Karpas-422 (cell line): ENCODE measurements around the gene DESI1. TPM values are rescaled to one million over a fixed set of nuclear protein-coding genes. Genes with fewer than 3 reads are reported as not detected.
"Not testable (repeated sequence)": the region's sequence is repeated elsewhere in the genome, so short reads cannot be mapped to it uniquely, and the experiment has no call there.

Experiments
- DNase-seq: peaks from one replicate; pipeline ENCODE4 v3.0.0-alpha.2; 2015
- H2AFZ ChIP-seq: fragments of 200-600 bp; sonication (generic); 2 replicates; pipeline ENCODE4 v1.6.1; 2014; ENCODE audit warnings: antibody characterized with exemption, low read length, mixed read lengths
- H3K27ac ChIP-seq: fragments of 200-600 bp; sonication (generic); 2 replicates; pipeline ENCODE4 v1.5.1; 2014; ENCODE audit warnings: mild to moderate bottlenecking, low read length, moderate library complexity
- H3K27me3 ChIP-seq: fragments of 200-600 bp; sonication (generic); 2 replicates; pipeline ENCODE4 v1.6.1; 2014; ENCODE audit warnings: low read length, mixed read lengths
- H3K36me3 ChIP-seq: fragments of 200-600 bp; sonication (generic); 2 replicates; pipeline ENCODE4 v1.6.1; 2014; ENCODE audit warnings: low read length, mixed read lengths; ENCODE audit not compliant: insufficient read depth
- H3K4me1 ChIP-seq: fragments of 200-600 bp; sonication (generic); 2 replicates; pipeline ENCODE4 v1.6.1; 2014; ENCODE audit warnings: mild to moderate bottlenecking, low read length, mixed read lengths
- H3K4me2 ChIP-seq: fragments of 200-600 bp; sonication (generic); 2 replicates; pipeline ENCODE4 v1.6.1; 2014; ENCODE audit warnings: low read length, low read depth, mild to moderate bottlenecking; ENCODE audit not compliant: poor library complexity, severe bottlenecking
- H3K4me3 ChIP-seq: fragments of 200-600 bp; sonication (generic); 2 replicates; pipeline ENCODE4 v1.5.1; 2014; ENCODE audit warnings: mild to moderate bottlenecking, antibody characterized with exemption, low read length, mixed read lengths
- H3K79me2 ChIP-seq: fragments of 200-600 bp; sonication (generic); 2 replicates; pipeline ENCODE4 v1.6.1; 2014; ENCODE audit warnings: mild to moderate bottlenecking, low read length, mixed read lengths
- H3K9ac ChIP-seq: fragments of 200-600 bp; sonication (generic); 2 replicates; pipeline ENCODE4 v1.6.0; 2014; ENCODE audit warnings: low read length
- H3K9me2 ChIP-seq: fragments of 200-600 bp; sonication (generic), shearing (Covaris generic); replicated peaks from 2 replicates; pipeline ENCODE4 v1.6.0; 2014; ENCODE audit warnings: mild to moderate bottlenecking, low read length, moderate library complexity; ENCODE audit not compliant: insufficient read depth
- H3K9me3 ChIP-seq: fragments of 300-700, 200-600 bp; sonication (generic); 2 replicates; pipeline ENCODE4 v1.6.1; 2014; ENCODE audit warnings: low read length, mixed read lengths
- H4K20me1 ChIP-seq: fragments of 200-600 bp; sonication (generic); 2 replicates; pipeline ENCODE4 v1.6.1; 2014; ENCODE audit warnings: mild to moderate bottlenecking, antibody characterized with exemption, low read length, low read depth; ENCODE audit not compliant: insufficient read depth
- total RNA-seq: library from RNA; depleted of rRNA; stranded (reverse); fragments of >200 nt; shearing (Covaris generic); gene quantifications from 2 replicates; pipeline ENCODE4 v1.2.3, GENCODE V29; 2014; ENCODE audit warnings: low replicate concordance

DESI1 gene
- total RNA-seq, 1 experiment from 2014 or later: 76.0 TPM

DNA sequence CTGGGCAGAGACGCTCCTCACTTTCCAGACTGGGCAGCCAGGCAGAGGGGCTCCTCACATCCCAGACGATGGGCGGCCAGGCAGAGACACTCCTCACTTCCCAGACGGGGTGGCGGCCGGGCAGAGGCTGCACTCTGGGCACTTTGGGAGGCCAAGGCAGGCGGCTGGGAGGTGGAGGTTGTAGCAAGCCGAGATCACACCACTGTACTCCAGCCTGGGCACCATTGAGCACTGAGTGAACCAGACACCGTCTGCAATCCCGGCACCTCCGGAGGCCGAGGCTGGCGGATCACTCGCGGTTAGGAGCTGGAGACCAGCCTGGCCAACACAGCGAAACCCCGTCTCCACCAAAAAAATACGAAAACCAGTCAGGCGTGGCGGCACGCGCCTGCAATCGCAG is 10.8 kb upstream of the DESI1 start:
- H3K27ac ChIP-seq, H3K27me3 ChIP-seq, H3K9me3 ChIP-seq, H3K9ac ChIP-seq, H3K9me2 ChIP-seq, H3K4me3 ChIP-seq, H3K4me1 ChIP-seq, H2AFZ ChIP-seq, H3K4me2 ChIP-seq, DNase-seq: not testable (repeated sequence)
- peaks cover 63% of the 10 kb centered on the region for H3K79me2 ChIP-seq
- peaks cover 52% of the 10 kb centered on the region for H3K36me3 ChIP-seq
- 0 out of 2 replicates have a peak, but pooled peaks cover 10% of the 10 kb centered on the region for H4K20me1 ChIP-seq

DNA sequence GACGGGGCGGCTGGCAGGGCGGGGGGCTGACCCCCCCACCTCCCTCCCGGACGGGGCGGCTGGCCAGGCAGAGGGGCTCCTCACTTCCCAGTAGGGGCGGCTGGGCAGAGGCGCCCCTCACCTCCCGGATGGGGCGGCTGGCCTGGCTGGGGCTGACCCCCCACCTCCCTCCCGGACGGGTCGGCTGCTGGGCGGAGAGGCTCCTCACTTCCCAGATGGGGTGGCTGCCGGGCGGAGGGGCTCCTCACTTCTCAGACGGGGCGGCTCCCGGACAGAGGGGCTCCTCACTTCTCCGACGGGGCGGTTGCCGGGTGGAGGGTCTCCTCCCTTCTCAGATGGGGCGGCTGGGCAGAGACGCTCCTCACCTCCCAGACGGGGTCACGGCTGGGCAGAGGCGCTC is 10.3 kb upstream of the DESI1 start:
- not testable (repeated sequence) for H3K9me3 ChIP-seq, H3K4me1 ChIP-seq, DNase-seq, H3K9me2 ChIP-seq, H3K27me3 ChIP-seq, H2AFZ ChIP-seq, H3K4me2 ChIP-seq, H3K4me3 ChIP-seq, H3K27ac ChIP-seq, H3K9ac ChIP-seq
- Histone ChIP-seq H3K79me2 (peaks cover 59% of the 10 kb centered on the region), H3K36me3 (peaks cover 47% of the 10 kb centered on the region), H4K20me1 (0 out of 2 replicates have a peak, but pooled peaks cover 10% of the 10 kb centered on the region)

DNA sequence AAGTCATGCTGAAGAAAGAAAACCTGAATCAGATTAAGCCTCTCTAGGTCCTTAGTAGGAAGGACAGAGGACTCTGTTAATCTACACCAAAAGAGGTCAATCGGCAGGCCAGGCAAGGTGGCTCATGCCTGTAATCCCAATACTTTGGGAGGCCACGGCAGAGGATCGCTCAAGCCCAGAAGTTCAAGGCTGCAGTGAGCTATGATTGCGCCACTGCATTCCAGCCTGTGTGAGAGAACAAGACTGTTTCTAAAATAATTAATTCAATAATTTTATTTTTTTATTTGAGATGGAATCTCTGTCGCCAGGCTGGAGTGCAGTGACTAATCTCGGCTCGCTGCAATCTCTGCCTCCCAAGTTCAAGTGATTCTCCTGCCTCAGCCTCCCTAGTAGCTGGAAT is 4.7 kb upstream of the DESI1 start:
- Histone ChIP-seq H3K4me2 (no peak overlapping the region), H3K27me3 (no peaks in the 10 kb centered on the region), H4K20me1 (peaks cover 11% of the 10 kb centered on the region; the same call in 1 of the 2 replicates), H2AFZ (no peak overlapping the region), H3K9me2 (no peaks in the 10 kb centered on the region), H3K36me3 (peaks cover 40% of the 10 kb centered on the region), H3K4me1 (peaks cover 5% of the 10 kb centered on the region), H3K9ac (no peak overlapping the region), H3K4me3 (no peak overlapping the region), H3K27ac (no peak overlapping the region), H3K9me3 (no peaks in the 10 kb centered on the region), H3K79me2 (peaks cover 68% of the 10 kb centered on the region)
- no peak for DNase-seq

DNA sequence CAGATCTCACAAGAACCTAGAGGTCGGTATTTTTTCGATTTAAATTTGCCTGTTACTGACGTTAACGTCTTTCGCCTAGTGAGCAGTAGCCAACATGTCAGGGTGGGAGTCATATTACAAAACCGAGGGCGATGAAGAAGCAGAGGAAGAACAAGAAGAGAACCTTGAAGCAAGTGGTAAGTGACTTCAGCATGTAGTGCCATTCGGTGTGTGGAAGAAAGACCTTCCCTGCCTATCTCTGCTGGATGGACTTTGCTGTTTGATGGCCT is 1.0 kb upstream of the DESI1 start:
- DNase-seq: no peak
- Histone ChIP-seq H3K9me3 (no peaks in the 10 kb centered on the region), H3K4me1 (peaks cover 32% of the 10 kb centered on the region), H3K27me3 (no peaks in the 10 kb centered on the region), H3K9me2 (no peaks in the 10 kb centered on the region), H2AFZ (no peak overlapping the region; the same call in 1 of the 2 replicates), H3K4me2 (peak overlapping the region; percentile 96), H4K20me1 (peaks cover 6% of the 10 kb centered on the region; the same call in 1 of the 2 replicates), H3K9ac (peak overlapping the region; percentile 90), H3K36me3 (peaks cover 23% of the 10 kb centered on the region), H3K79me2 (peaks cover 80% of the 10 kb centered on the region), H3K4me3 (peak overlapping the region; percentile 91), H3K27ac (peak overlapping the region; percentile 81)

DNA sequence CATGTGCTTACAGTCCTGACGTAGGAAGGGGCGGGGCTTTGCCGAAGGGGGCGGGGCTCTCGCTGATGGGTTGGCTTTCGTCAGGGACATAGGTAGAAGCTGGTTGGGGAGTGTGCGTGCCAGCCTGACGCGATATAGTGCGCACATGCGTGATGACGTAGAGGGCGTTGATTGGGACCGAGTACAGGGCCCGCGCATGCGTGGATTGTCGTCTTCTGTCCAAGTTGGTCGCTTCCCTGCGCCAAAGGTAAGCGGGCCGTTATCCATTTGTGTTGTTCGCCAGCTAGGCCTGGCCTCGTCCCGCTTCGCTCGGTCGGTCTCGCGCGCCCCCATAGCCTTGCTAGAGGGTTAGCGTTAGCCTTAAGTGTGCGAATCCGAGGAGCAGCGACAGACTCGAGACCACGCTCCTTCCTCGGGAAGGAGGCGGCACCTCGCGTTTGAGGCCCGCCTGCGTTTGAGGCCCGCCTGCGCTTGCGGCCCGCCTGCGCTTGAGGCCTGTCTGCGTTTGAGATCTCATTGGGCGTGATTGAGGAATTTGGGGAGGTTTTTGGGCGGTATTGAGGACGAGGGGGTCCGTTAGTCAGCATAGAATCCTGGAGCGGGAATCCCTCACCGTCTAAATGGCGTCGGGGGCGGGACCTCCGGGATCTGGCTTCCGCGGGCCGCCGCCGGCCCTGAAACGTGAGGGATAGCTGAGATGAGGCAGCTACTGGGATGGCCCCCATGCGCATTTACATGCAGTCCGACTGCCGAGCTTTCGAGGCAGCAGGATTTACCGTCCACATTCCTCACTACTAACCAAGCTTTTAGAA is 462 bp upstream of the DESI1 start, which contains the start of gene XRCC6:
TSS of gene XRCC6 (plus strand) at position 197 of the 812 bp plus-strand sequence. CDS start 710 bp downstream, outside the sequence.
- Histone ChIP-seq H3K4me2 (peak within 1 kb of the TSS; percentile 96), H3K27me3 (no peaks in the 10 kb centered on the region), H3K4me3 (peak within 1 kb of the TSS; percentile 91), H3K9me2 (no peaks in the 10 kb centered on the region), H2AFZ (peak within 1 kb of the TSS; percentile 71; the same call in 1 of the 2 replicates), H3K79me2 (peaks cover 83% of the 10 kb centered on the region), H3K9me3 (no peaks in the 10 kb centered on the region), H3K9ac (peak within 1 kb of the TSS; percentile 94), H4K20me1 (peaks cover 6% of the 10 kb centered on the region; the same call in 1 of the 2 replicates), H3K27ac (peak within 1 kb of the TSS; percentile 81), H3K4me1 (peaks cover 37% of the 10 kb centered on the region), H3K36me3 (peaks cover 26% of the 10 kb centered on the region)
- peak; percentile 100 for DNase-seq

DNA sequence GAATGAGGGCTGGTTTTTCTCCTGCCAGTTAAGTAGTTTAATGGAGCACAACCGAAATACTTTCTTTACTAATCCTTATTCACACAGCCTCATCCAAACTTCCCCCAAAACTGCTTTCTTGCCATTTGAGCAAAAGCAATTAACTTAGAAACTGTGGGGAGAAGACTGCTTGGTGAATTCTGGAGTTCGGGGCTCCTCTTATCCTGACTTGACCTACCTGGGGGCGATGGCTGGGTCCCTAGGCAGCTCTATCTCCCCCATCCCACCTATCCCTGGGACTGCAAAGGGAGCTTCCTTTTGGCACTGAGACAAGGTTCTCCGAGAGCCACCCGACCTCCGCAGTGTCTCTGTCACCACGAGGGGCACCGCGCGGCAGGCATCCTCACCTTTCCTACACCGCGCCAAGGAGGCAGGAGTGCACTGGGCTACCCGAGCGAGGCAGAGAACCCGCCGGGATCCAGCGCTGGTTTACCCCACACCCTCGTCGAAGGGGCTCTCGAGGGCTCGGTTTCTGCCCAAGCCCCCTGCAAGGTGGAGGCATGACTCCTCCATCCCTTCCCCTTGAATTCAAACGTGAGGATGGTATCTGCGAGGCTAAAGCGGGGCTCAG is 759 bp downstream of the DESI1 start:
- Histone ChIP-seq H3K36me3 (peaks cover 21% of the 10 kb centered on the region; the same call in 1 of the 2 replicates), H2AFZ (no peak overlapping the region), H4K20me1 (peaks cover 6% of the 10 kb centered on the region; the same call in 1 of the 2 replicates), H3K4me1 (peaks cover 38% of the 10 kb centered on the region), H3K4me2 (peak overlapping the region; percentile 96), H3K9me3 (no peaks in the 10 kb centered on the region), H3K79me2 (peaks cover 89% of the 10 kb centered on the region), H3K9me2 (no peaks in the 10 kb centered on the region), H3K27me3 (no peaks in the 10 kb centered on the region), H3K4me3 (peak overlapping the region; percentile 91), H3K9ac (peak overlapping the region; percentile 94), H3K27ac (peak overlapping the region; percentile 54)
- DNase-seq: peak; percentile 78

DNA sequence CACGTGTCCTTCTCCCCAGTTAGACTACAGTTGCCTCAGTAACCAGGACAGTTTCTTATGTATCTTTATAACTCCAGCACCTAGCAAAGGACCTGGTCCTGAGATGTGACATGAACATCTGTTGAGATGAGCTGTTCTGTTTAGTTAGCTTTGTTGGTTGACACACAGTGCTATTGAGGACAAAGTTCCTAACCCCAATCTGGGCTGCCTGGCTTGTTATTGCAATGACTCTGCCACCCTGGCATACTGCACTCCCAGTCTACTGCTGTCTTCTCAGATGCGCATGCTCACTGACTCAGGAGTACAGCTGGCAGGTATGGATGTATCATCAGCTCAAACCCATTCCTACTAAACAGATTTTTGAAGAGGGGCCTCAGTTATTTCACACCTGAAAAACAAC is 7.4 kb downstream of the DESI1 start:
- Histone ChIP-seq H3K4me2 (no peak overlapping the region), H3K9me3 (no peaks in the 10 kb centered on the region), H3K27ac (no peak overlapping the region), H3K36me3 (peaks cover 16% of the 10 kb centered on the region; the same call in 1 of the 2 replicates), H3K4me3 (no peak overlapping the region), H3K27me3 (no peaks in the 10 kb centered on the region), H4K20me1 (peaks cover 8% of the 10 kb centered on the region; the same call in 1 of the 2 replicates), H3K9ac (no peak overlapping the region), H3K79me2 (peaks cover 65% of the 10 kb centered on the region), H3K9me2 (no peaks in the 10 kb centered on the region), H3K4me1 (peaks cover 20% of the 10 kb centered on the region), H2AFZ (no peak overlapping the region)
- no peak for DNase-seq

DNA sequence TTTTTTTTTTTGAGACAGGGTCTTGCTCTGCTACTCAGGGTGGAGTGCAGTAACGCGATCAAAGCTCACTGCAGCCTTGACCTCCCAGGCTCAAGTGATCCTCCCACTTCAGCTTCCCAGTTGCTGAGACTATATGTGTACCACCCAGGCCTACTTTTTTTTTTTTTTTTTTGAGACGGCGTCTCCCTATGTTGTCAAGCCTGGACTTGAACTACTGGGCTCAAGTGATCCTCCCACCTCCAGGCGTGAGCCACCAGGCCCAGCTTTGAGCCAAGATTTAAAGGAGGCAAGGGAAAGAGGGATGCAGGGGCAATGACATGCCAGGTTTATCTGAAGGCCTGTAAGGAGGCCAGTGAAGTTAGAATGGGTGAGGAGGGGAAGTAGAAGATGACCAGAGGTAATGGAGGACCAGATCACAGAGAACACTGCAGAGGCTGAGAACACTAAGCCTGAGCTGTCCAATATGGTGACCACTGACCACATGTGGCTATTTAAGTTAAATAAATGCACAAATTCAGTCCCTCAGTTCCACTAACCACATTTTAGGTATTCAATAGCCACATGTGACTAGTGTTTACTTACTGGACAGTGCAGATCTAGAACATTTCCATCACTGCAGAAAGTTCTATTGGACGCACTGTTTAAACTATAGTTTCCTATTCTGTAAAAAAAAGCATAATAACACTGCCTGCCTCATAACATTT is 8.1 kb downstream of the DESI1 start:
- Histone ChIP-seq H4K20me1 (peaks cover 8% of the 10 kb centered on the region; the same call in 1 of the 2 replicates), H3K79me2 (peaks cover 60% of the 10 kb centered on the region), H3K4me3 (no peak overlapping the region), H3K36me3 (peaks cover 16% of the 10 kb centered on the region; the same call in 1 of the 2 replicates), H3K4me2 (no peak overlapping the region), H3K9me3 (no peaks in the 10 kb centered on the region), H3K9ac (no peak overlapping the region), H3K27ac (no peak overlapping the region), H3K27me3 (no peaks in the 10 kb centered on the region), H3K4me1 (peaks cover 15% of the 10 kb centered on the region), H3K9me2 (no peaks in the 10 kb centered on the region), H2AFZ (no peak overlapping the region)
- no peak for DNase-seq
